OCI-LY7 (cell line): ENCODE results near the gene SYTL2. TPM values are rescaled to one million over a fixed set of nuclear protein-coding genes. Genes with fewer than 3 reads are reported as not detected.

Experiments used
- BruUV-seq: library from RNA; stranded (reverse); fragments of 400-500 nt; replicated peaks from 2 replicates; lab custom pipeline; 2021; lab: Mats Ljungman, UMichigan
- CTCF ChIA-PET: fragments of 300-600 bp; sonication (Branson Sonifier 250); formaldehyde crosslinking; loops from one replicate; lab custom pipeline; 2022; ENCODE audit warnings: antibody characterized with exemption; ENCODE audit not compliant: unreplicated experiment; lab: Charles Lee
- POLR2A ChIA-PET: fragments of 300-600 bp; sonication (Branson Sonifier 250); formaldehyde crosslinking; loops from one replicate; lab custom pipeline; 2022; ENCODE audit warnings: antibody characterized with exemption; lab: Charles Lee
- DNase-seq: peaks from one replicate; pipeline ENCODE4 v3.0.0-alpha.2; 2015; ENCODE audit warnings: low spot score
- H2AFZ ChIP-seq: fragments of 200-600 bp; sonication (generic), shearing (Covaris generic); 2 replicates; pipeline ENCODE4 v1.6.1; 2014; ENCODE audit warnings: mild to moderate bottlenecking, antibody characterized with exemption, low read length, moderate library complexity
- H3K27ac ChIP-seq: fragments of 200-600 bp; sonication (generic); 2 replicates; pipeline ENCODE4 v1.5.1; 2014; ENCODE audit warnings: mixed run types, low read depth, mild to moderate bottlenecking, moderate library complexity, low read length, inconsistent platforms; ENCODE audit not compliant: poor library complexity, severe bottlenecking
- H3K36me3 ChIP-seq: fragments of 200-600 bp; sonication (generic); 2 replicates; pipeline ENCODE4 v1.6.1; 2014; ENCODE audit warnings: mild to moderate bottlenecking, antibody characterized with exemption, low read length, moderate library complexity, mixed read lengths; ENCODE audit not compliant: insufficient read depth
- H3K4me1 ChIP-seq: fragments of 200-600 bp; sonication (generic); 2 replicates; pipeline ENCODE4 v1.5.1; 2014; ENCODE audit warnings: mild to moderate bottlenecking, low read length; ENCODE audit not compliant: insufficient read depth, poor library complexity, severe bottlenecking
- H3K4me2 ChIP-seq: fragments of 200-600 bp; sonication (generic); 2 replicates; pipeline ENCODE4 v1.6.1; 2014; ENCODE audit warnings: mild to moderate bottlenecking, low read length
- H3K4me3 ChIP-seq: fragments of 200-600 bp; sonication (generic); 2 replicates; pipeline ENCODE4 v1.5.1; 2014; ENCODE audit warnings: mild to moderate bottlenecking, low read depth, low read length; ENCODE audit not compliant: poor library complexity, severe bottlenecking
- H3K79me2 ChIP-seq: fragments of 200-600 bp; sonication (generic); 2 replicates; pipeline ENCODE4 v1.6.1; 2016; ENCODE audit warnings: low read depth, mild to moderate bottlenecking, low read length, moderate library complexity, mixed read lengths; ENCODE audit not compliant: insufficient read depth
- H3K9me2 ChIP-seq: fragments of 200-600 bp; sonication (generic); 2 replicates; pipeline ENCODE4 v1.6.1; 2016; ENCODE audit warnings: mild to moderate bottlenecking, low read length, mixed read lengths; ENCODE audit not compliant: insufficient read depth
- H3K9me3 ChIP-seq: fragments of 200-600 bp; sonication (generic); 2 replicates; pipeline ENCODE4 v1.6.1; 2014; ENCODE audit warnings: mild to moderate bottlenecking, mixed run types, low read length, mixed read lengths
- H4K20me1 ChIP-seq: fragments of 200-600 bp; sonication (generic); 2 replicates; pipeline ENCODE4 v1.6.1; 2014; ENCODE audit warnings: mild to moderate bottlenecking, antibody characterized with exemption, low read length, moderate library complexity, mixed read lengths; ENCODE audit not compliant: insufficient read depth
- EZH2phosphoT487 ChIP-seq: fragments of 200-600 bp; sonication (generic); IDR thresholded peaks from 2 replicates; pipeline ENCODE4 v1.6.1; 2018; ENCODE audit warnings: low read depth, borderline replicate concordance, mild to moderate bottlenecking, mixed run types, antibody characterized with exemption, low read length, moderate library complexity, mixed read lengths
- intact Hi-C: fragments of 100-400 bp; cut with micrococcal nuclease; formaldehyde crosslinking; loops from one replicate; pipeline ENCODE4 v1.10.0; 2022; ENCODE audit not compliant: unreplicated experiment
- total RNA-seq, 2 experiments: library from RNA; depleted of rRNA in 1 of 2; stranded (reverse); fragments of >200 nt in 1 of 2; shearing (Covaris generic) in 1 of 2; gene quantifications; 2 replicates each; pipeline ENCODE4 v1.2.3, GENCODE V29; 2014 to 2022
- TF ChIP-seq, protein P1 (sequence below): fragments of 200-600 bp; sonication (generic); conservative IDR thresholded peaks from 2 replicates; pipeline ENCODE4 v1.5.1; 2014; ENCODE audit warnings: mild to moderate bottlenecking, antibody characterized with exemption, low read length, moderate library complexity, mixed read lengths

SYTL2 gene
- total RNA-seq, 2 experiments from 2014 or later = 2.6 to 5.1 TPM

- no peak for DNase-seq
- H3K4me1 ChIP-seq = peaks cover under 1% of the 10 kb centered on the region
- no peak overlapping the region for H3K4me2 ChIP-seq
- no TSS peak for BruUV-seq
- H3K36me3 ChIP-seq = no peaks in the 10 kb centered on the region
- no peaks in the 10 kb centered on the region for H4K20me1 ChIP-seq
- TF ChIP-seq EZH2phosphoT487 = no peak
- TF ChIP-seq, protein P1, sequence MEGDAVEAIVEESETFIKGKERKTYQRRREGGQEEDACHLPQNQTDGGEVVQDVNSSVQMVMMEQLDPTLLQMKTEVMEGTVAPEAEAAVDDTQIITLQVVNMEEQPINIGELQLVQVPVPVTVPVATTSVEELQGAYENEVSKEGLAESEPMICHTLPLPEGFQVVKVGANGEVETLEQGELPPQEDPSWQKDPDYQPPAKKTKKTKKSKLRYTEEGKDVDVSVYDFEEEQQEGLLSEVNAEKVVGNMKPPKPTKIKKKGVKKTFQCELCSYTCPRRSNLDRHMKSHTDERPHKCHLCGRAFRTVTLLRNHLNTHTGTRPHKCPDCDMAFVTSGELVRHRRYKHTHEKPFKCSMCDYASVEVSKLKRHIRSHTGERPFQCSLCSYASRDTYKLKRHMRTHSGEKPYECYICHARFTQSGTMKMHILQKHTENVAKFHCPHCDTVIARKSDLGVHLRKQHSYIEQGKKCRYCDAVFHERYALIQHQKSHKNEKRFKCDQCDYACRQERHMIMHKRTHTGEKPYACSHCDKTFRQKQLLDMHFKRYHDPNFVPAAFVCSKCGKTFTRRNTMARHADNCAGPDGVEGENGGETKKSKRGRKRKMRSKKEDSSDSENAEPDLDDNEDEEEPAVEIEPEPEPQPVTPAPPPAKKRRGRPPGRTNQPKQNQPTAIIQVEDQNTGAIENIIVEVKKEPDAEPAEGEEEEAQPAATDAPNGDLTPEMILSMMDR = no peak
- H3K9me2 ChIP-seq = no peaks in the 10 kb centered on the region
- no peak overlapping the region for H3K27ac ChIP-seq
- H3K4me3 ChIP-seq = no peak overlapping the region
- H3K79me2 ChIP-seq = no peaks in the 10 kb centered on the region
- H3K9me3 ChIP-seq = no peaks in the 10 kb centered on the region
- H2AFZ ChIP-seq = no peak overlapping the region
- intact Hi-C loops = no loop called here
- POLR2A ChIA-PET = no interaction called here
- CTCF ChIA-PET = no interaction called here
Measured at GRCh38 chr11:85746670-85747069, 64.3 kb downstream of the SYTL2 start.

DNA sequence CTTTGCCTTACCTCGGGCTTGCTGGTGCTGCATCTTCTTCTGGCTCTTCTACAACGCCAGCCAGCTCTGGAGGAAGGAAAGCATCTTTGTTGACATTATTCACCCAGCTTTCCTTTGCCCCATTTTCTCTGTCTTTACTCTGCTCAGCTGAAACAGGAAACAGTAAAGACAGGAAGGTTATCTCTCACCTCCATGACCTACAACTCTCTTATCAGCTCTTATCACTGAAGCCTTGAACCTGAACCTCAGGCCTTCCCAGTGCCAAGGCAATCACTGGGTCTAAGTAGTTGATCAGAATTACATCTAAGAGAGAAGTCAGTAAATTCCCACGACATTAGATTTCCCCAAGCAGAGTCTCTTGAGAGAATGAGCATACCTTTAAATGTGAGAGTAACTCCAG, 65.3 kb downstream of the SYTL2 start:
- TF ChIP-seq, protein P1 = no peak
- TF ChIP-seq EZH2phosphoT487 = no peak
- H3K4me1 ChIP-seq = peaks cover 10% of the 10 kb centered on the region
- H3K27ac ChIP-seq = no peak overlapping the region
- H3K36me3 ChIP-seq = no peaks in the 10 kb centered on the region
- intact Hi-C loops = no loop called here
- H3K9me3 ChIP-seq = no peaks in the 10 kb centered on the region
- no peak overlapping the region for H3K4me2 ChIP-seq
- no peaks in the 10 kb centered on the region for H3K9me2 ChIP-seq
- BruUV-seq = no TSS peak
- no peaks in the 10 kb centered on the region for H3K79me2 ChIP-seq
- H3K4me3 ChIP-seq = no peak overlapping the region
- ChIA-PET CTCF (no interaction called here), POLR2A (interaction anchor here (0.8 to 0.9 kb wide), 2 partner anchors 54 to 448 kb away, joined by 3 read pairs; no protein-coding TSS in a partner anchor)
- H2AFZ ChIP-seq = no peak overlapping the region
- DNase-seq = no peak
- H4K20me1 ChIP-seq = no peaks in the 10 kb centered on the region

DNA sequence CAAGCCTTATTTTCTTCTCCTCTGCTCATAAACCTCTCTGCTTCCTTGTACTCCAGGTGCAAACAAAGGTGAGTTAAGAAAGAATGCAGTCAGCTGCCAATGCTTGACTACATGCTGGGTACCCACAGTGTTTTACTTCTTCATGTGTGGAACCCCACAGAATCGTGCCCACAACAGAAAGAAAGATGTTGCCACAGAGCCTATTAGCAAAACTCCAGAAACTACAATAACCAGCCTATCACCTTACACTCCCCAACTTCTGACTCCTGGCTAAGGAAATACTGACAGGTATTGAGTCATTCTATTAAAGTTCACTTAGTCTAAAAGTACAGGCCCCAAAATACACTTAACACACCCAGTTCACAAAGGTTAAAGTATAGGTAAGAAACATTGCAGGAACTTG, 68.1 kb downstream of the SYTL2 start:
- peaks cover 10% of the 10 kb centered on the region for H3K4me1 ChIP-seq
- H3K9me3 ChIP-seq = no peaks in the 10 kb centered on the region
- H3K36me3 ChIP-seq = no peaks in the 10 kb centered on the region
- no peak for DNase-seq
- TF ChIP-seq, protein P1 = no peak
- no peak for TF ChIP-seq EZH2phosphoT487
- H3K4me3 ChIP-seq = no peak overlapping the region
- BruUV-seq = no TSS peak
- ChIA-PET POLR2A (interaction anchor here (1.0 kb wide), 1 partner anchor 137 kb away, joined by 3 read pairs; no protein-coding TSS in a partner anchor), CTCF (no interaction called here)
- H3K9me2 ChIP-seq = no peaks in the 10 kb centered on the region
- intact Hi-C loops = no loop called here
- H4K20me1 ChIP-seq = no peaks in the 10 kb centered on the region
- no peak overlapping the region for H3K27ac ChIP-seq
- H2AFZ ChIP-seq = no peak overlapping the region
- H3K79me2 ChIP-seq = no peaks in the 10 kb centered on the region
- no peak overlapping the region for H3K4me2 ChIP-seq
